ENCODE results near the gene CENPP.

The CENPP gene

GRCh38 chr9:92664394-92665152 lies 338.8 kb downstream of the CENPP start:
- H3K4me3 ChIP-seq (ENCODE audit: low read depth, low read length), result no peak overlapping the region
- TF ChIP-seq CTCF (conservative IDR thresholded peaks at IDR 0.05; ENCODE audit: low read depth, low read length), result no peak
- peak; percentile 30 for DNase-seq (ENCODE audit: low read depth)

DNA sequence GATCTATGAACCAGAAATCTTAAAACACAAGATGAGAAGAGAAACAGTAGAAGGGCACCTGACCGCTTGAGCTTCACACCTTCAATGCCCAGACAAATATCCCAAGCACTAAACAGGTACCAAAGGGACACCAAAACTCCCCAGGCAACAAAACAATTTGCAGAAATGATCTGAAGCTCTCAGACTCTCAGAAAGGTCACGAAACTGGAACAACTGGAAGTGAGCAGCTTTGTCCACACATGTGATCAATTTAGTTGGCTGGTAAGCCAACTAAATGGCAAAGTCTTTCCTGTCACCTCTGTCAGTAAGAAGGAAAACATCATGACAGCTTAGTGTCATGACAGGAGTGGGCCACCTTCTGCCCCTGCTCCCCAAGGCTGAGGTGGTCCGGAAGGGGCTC lies 340.1 kb downstream of the CENPP start:
- DNase-seq (ENCODE audit: low read depth), result no peak
- no peak overlapping the region for H3K4me3 ChIP-seq (ENCODE audit: low read depth, low read length)
- no peak for TF ChIP-seq CTCF (conservative IDR thresholded peaks at IDR 0.05; ENCODE audit: low read depth, low read length)

- no peak for TF ChIP-seq CTCF (conservative IDR thresholded peaks at IDR 0.05; ENCODE audit: low read depth, low read length)
- no peak overlapping the region for H3K4me3 ChIP-seq (ENCODE audit: low read depth, low read length)
- no peak for DNase-seq (ENCODE audit: low read depth)
These were observed 340.5 kb downstream of the CENPP start for GRCh38 chr9:92666236-92666635.

DNA sequence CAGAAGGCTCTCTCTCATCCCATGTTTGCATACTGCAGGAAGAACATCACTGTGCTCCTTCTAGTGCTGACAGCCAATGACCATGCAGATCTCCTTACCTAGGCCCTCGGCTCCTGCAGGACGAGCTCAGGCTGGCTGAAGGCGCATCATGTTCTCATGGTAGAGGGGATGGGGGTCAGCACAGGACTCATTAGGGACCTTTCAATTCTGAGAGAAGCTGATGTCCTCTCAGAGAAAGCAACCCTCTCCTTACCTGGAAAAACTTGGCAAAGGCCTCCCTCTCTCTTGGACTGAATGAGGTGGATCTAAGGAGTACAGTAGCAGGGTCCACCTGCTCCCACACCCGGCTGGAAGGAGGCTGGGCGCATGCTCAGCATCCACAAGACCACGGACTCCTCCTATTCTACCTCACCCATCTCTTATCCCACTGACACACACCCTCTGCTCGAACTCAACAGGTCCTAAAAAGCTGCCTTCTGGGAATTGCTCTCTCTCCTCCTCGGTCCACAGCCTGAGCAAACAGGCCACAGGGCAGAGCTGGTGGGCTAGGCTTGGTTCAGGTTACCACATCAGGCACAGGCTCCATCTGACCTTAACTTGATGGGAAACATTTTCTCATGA lies 341.3 kb downstream of the CENPP start:
- no peak for DNase-seq (ENCODE audit: low read depth)
- no peak overlapping the region for H3K4me3 ChIP-seq (ENCODE audit: low read depth, low read length)
- no peak for TF ChIP-seq CTCF (conservative IDR thresholded peaks at IDR 0.05; ENCODE audit: low read depth, low read length)

GRCh38 chr9:92668746-92669526 lies 343.2 kb downstream of the CENPP start:
- peak overlapping the region; percentile 94 for H3K4me3 ChIP-seq (ENCODE audit: low read depth, low read length)
- DNase-seq (ENCODE audit: low read depth), result peak; percentile 83
- peak; percentile 2 for TF ChIP-seq CTCF (conservative IDR thresholded peaks at IDR 0.05; ENCODE audit: low read depth, low read length)

- DNase-seq (ENCODE audit: low read depth), result peak; percentile 23
- TF ChIP-seq CTCF (conservative IDR thresholded peaks at IDR 0.05; ENCODE audit: low read depth, low read length), result no peak
- peak overlapping the region; percentile 94 for H3K4me3 ChIP-seq (ENCODE audit: low read depth, low read length)
These were observed 343.8 kb downstream of the CENPP start for GRCh38 chr9:92669527-92669889.
